HCT116 (cell line): ENCODE data around the gene CXCR6. TPM values are rescaled to one million over a fixed set of nuclear protein-coding genes. Genes with fewer than 3 reads are reported as not detected.

ENCODE experiments used
- ATAC-seq: fragments of 200-7000 bp; cut with Tn5 transposase; 2 replicates; pipeline ENCODE4 v1.9.1; 2020; ENCODE audit warnings: mild to moderate bottlenecking, moderate library complexity
- BruUV-seq: library from RNA; stranded (reverse); fragments of 400-500 nt; replicated peaks from 2 replicates; lab custom pipeline; 2021; lab: Mats Ljungman, UMichigan
- CTCF ChIA-PET: fragments of 300-600 bp; sonication (Branson Sonifier 250); formaldehyde crosslinking; loops from one replicate; lab custom pipeline; 2021; ENCODE audit warnings: antibody characterized with exemption; lab: Charles Lee
- POLR2A ChIA-PET: fragments of 300-600, 350-600 bp; sonication (Branson Sonifier 250); formaldehyde crosslinking; loops from one replicate; lab custom pipeline; 2021; ENCODE audit warnings: antibody characterized with exemption; lab: Charles Lee
- RAD21 ChIA-PET, 2 experiments: fragments of 300-600 bp; sonication (Branson Sonifier 250); formaldehyde crosslinking; loops; one replicate each; lab custom pipeline; 2023; ENCODE audit warnings: low total read pairs in 2 of 2; ENCODE audit not compliant: uncharacterized antibody in 2 of 2, unreplicated experiment in 2 of 2, low non-redundant PET in 1 of 2; lab: Charles Lee
- DNase-seq: peaks from one replicate; pipeline ENCODE4 v3.0.0-alpha.2; 2010; ENCODE audit warnings: low read depth, low spot score
- H2AFZ ChIP-seq: fragments of 200-600 bp; shearing (Covaris generic), sonication (generic); 2 replicates; pipeline ENCODE4 v1.6.1; 2017; ENCODE audit warnings: low read depth, mixed run types, mixed read lengths, antibody characterized with exemption, low read length; ENCODE audit not compliant: poor library complexity, severe bottlenecking
- H3K27ac ChIP-seq: 2 replicates; pipeline ENCODE4 v1.5.1; 2012; ENCODE audit warnings: low read depth, low read length
- H3K27me3 ChIP-seq: fragments of 200-600 bp; sonication (generic); 2 replicates; pipeline ENCODE4 v1.6.1; 2016; ENCODE audit warnings: mixed run types, low read length, mixed read lengths; ENCODE audit not compliant: insufficient read depth
- H3K36me3 ChIP-seq, 2 experiments: fragments of 200-500 bp in 1 of 2; fragments of 200-600 bp in 1 of 2; sonication (Bioruptor generic) in 1 of 2; sonication (generic) in 1 of 2; 2 replicates each; pipeline versions ENCODE4 v1.5.1 to v1.6.1; 2014 to 2016; ENCODE audit warnings: low read length in 2 of 2, inconsistent platforms in 1 of 2, mixed read lengths in 1 of 2, mixed run types in 1 of 2; ENCODE audit not compliant: insufficient read depth in 2 of 2, control insufficient read depth in 1 of 2
- H3K4me1 ChIP-seq, 2 experiments: fragments of 200-600 bp in 1 of 2; sonication (generic) in 1 of 2; 2 replicates each; pipeline versions ENCODE4 v1.5.1 to v1.6.1; 2012 to 2017; ENCODE audit warnings: low read length in 2 of 2, inconsistent platforms in 1 of 2, mild to moderate bottlenecking in 1 of 2, mixed read lengths in 1 of 2, mixed run types in 1 of 2, moderate library complexity in 1 of 2; ENCODE audit not compliant: insufficient read depth in 2 of 2, control insufficient read depth in 1 of 2
- H3K4me2 ChIP-seq: fragments of 200-600 bp; sonication (generic); 2 replicates; pipeline ENCODE4 v1.6.1; 2017; ENCODE audit warnings: mixed run types, low read length, mixed read lengths
- H3K4me3 ChIP-seq, 2 experiments: fragments of 200-600 bp in 1 of 2; sonication (generic) in 1 of 2; replicated peaks in 1 of 2; 2 replicates each; pipeline ENCODE4 v1.5.1; 2011 to 2016; ENCODE audit warnings: low read length in 2 of 2, control low read depth in 1 of 2, low read depth in 1 of 2, mild to moderate bottlenecking in 1 of 2, mixed read lengths in 1 of 2, mixed run types in 1 of 2
- H3K79me2 ChIP-seq: fragments of 200-600 bp; sonication (generic); 2 replicates; pipeline ENCODE4 v1.6.1; 2017; ENCODE audit warnings: mild to moderate bottlenecking, mixed run types, low read length, moderate library complexity, mixed read lengths; ENCODE audit not compliant: insufficient read depth
- H3K9ac ChIP-seq: fragments of 200-600 bp; sonication (generic); 2 replicates; pipeline ENCODE4 v1.6.1; 2016; ENCODE audit warnings: low read length, mixed read lengths
- H3K9me2 ChIP-seq: fragments of 200-600 bp; sonication (generic), shearing (Covaris generic); 2 replicates; pipeline ENCODE4 v1.6.1; 2017; ENCODE audit warnings: mixed run types, mild to moderate bottlenecking, moderate library complexity; ENCODE audit not compliant: insufficient read depth
- H3K9me3 ChIP-seq, 2 experiments: fragments of 200-500 bp in 1 of 2; fragments of 200-600 bp in 1 of 2; sonication (Bioruptor generic) in 1 of 2; sonication (generic) in 1 of 2; 2 replicates each; pipeline ENCODE4 v1.6.1; 2014 to 2017; ENCODE audit warnings: low read length in 2 of 2, mixed read lengths in 2 of 2, inconsistent platforms in 1 of 2, low read depth in 1 of 2, mild to moderate bottlenecking in 1 of 2, mixed run types in 1 of 2, moderate library complexity in 1 of 2; ENCODE audit not compliant: control insufficient read depth in 1 of 2, insufficient read depth in 1 of 2
- H4K20me1 ChIP-seq: fragments of 200-600 bp; sonication (generic), shearing (Covaris generic); 2 replicates; pipeline ENCODE4 v1.6.1; 2017; ENCODE audit warnings: mixed run types, mild to moderate bottlenecking, moderate library complexity; ENCODE audit not compliant: insufficient read depth
- CTCF ChIP-seq, 3 experiments: fragments of 200-600 bp in 1 of 3; sonication (generic) in 1 of 3; IDR thresholded peaks in 2 of 3; conservative IDR thresholded peaks in 1 of 3; 2 replicates each; pipeline ENCODE4 v1.5.1; 2012 to 2017; ENCODE audit warnings: low read depth in 2 of 3, low read length in 2 of 3, antibody characterized with exemption in 1 of 3, borderline replicate concordance in 1 of 3, control low read depth in 1 of 3, mild to moderate bottlenecking in 1 of 3, mixed read lengths in 1 of 3, mixed run types in 1 of 3, moderate library complexity in 1 of 3; ENCODE audit not compliant: insufficient read depth in 1 of 3
- FOSL1 ChIP-seq: IDR thresholded peaks from 2 replicates; pipeline ENCODE4 v1.6.1; 2012; ENCODE audit warnings: low read depth
- JUND ChIP-seq: IDR thresholded peaks from 2 replicates; pipeline ENCODE4 v1.6.1; 2012
- REST ChIP-seq: IDR thresholded peaks from 2 replicates; pipeline ENCODE4 v1.6.1; 2012; ENCODE audit warnings: low read depth
- SP1 ChIP-seq: IDR thresholded peaks from 2 replicates; pipeline ENCODE4 v1.6.1; 2012; ENCODE audit warnings: low read depth
- YY1 ChIP-seq: IDR thresholded peaks from 2 replicates; pipeline ENCODE4 v1.6.1; 2011; ENCODE audit warnings: low read length, low read depth, moderate library complexity, mild to moderate bottlenecking; ENCODE audit not compliant: insufficient replicate concordance; ENCODE audit errors: extremely low read depth
- ZBTB33 ChIP-seq: IDR thresholded peaks from 2 replicates; pipeline ENCODE4 v1.6.1; 2011; ENCODE audit warnings: mild to moderate bottlenecking, low read length, moderate library complexity; ENCODE audit not compliant: insufficient replicate concordance; ENCODE audit errors: extremely low read depth
- ZNF274 ChIP-seq: fragments of 200-500 bp; sonication (Bioruptor generic); IDR thresholded peaks from 2 replicates; pipeline ENCODE4 v1.6.1; 2014; ENCODE audit warnings: mild to moderate bottlenecking, low read depth, low read length, inconsistent platforms
- intact Hi-C: fragments of 100-400 bp; cut with micrococcal nuclease; formaldehyde crosslinking; loops from 2 replicates; pipeline ENCODE4 v1.10.0; 2022
- total RNA-seq: library from RNA; stranded (reverse); gene quantifications from one replicate; pipeline ENCODE4 v1.2.1, GENCODE V29; 2021; ENCODE audit not compliant: unreplicated experiment

Gene CXCR6
- total RNA-seq, 1 experiment from 2014 or later, result not detected

GRCh38 chr3:45940004-45940780 is 3.1 kb upstream of the CXCR6 start:
- Histone ChIP-seq H3K9me3 (no peaks in the 10 kb centered on the region), H4K20me1 (no peaks in the 10 kb centered on the region), H3K27me3 (no peaks in the 10 kb centered on the region), H3K4me2 (no peak overlapping the region), H3K79me2 (no peaks in the 10 kb centered on the region), H3K36me3 (peaks cover 3 to 6% of the 10 kb centered on the region in 2 experiments; a peak in 1 of 4 replicates), H3K4me1 (peaks cover 0 to 6% of the 10 kb centered on the region in 2 experiments; a peak in 1 of 4 replicates)
- ChIA-PET CTCF (interaction anchor here (1.2 to 2.7 kb wide), 4 partner anchors 138 to 443 kb away, joined by 3 to 38 read pairs (median 14); partner anchors contain the start of gene CCR1), POLR2A (no interaction called here)
- DNase-seq, result no peak
- intact Hi-C loops, result no loop called here
- TF ChIP-seq ZBTB33, result no peak
- TF ChIP-seq, all 23 proteins: peak for 0
- no peak overlapping the region for H2AFZ ChIP-seq
- ATAC-seq, result no peak
- H3K4me3 ChIP-seq, result no peak overlapping the region
- no TSS peak for BruUV-seq
- H3K9ac ChIP-seq, result no peak overlapping the region
- H3K27ac ChIP-seq, result no peak overlapping the region
- H3K9me2 ChIP-seq, result no peaks in the 10 kb centered on the region
- RAD21 ChIA-PET, result interaction anchor here in 1 of 2 experiments (1.7 kb wide), 1 partner anchor 138 kb away, joined by 3 read pairs; no protein-coding TSS in a partner anchor

GRCh38 chr3:45940781-45941365 is 2.4 kb upstream of the CXCR6 start:
- Histone ChIP-seq H3K79me2 (no peaks in the 10 kb centered on the region), H3K36me3 (peaks cover 2 to 3% of the 10 kb centered on the region in 2 experiments; a peak in 1 of 4 replicates), H3K9ac (no peak overlapping the region), H3K27me3 (no peaks in the 10 kb centered on the region), H3K9me2 (no peaks in the 10 kb centered on the region), H4K20me1 (no peaks in the 10 kb centered on the region), H3K4me2 (no peak overlapping the region), H3K4me1 (peaks cover 0 to 6% of the 10 kb centered on the region in 2 experiments; a peak in 1 of 4 replicates), H3K27ac (no peak overlapping the region), H3K9me3 (no peaks in the 10 kb centered on the region), H2AFZ (no peak overlapping the region), H3K4me3 (no peak overlapping the region)
- no TSS peak for BruUV-seq
- ChIA-PET POLR2A (no interaction called here), CTCF (interaction anchor here (1.2 to 2.7 kb wide), 2 partner anchors 137 kb away, joined by 3 to 38 read pairs; no protein-coding TSS in a partner anchor), RAD21 (no interaction called here)
- no peak for ATAC-seq
- intact Hi-C loops, result no loop called here
- DNase-seq, result no peak
- TF ChIP-seq CTCF (IDR thresholded peaks at IDR 0.05 in 2 of 3, conservative IDR thresholded peaks at IDR 0.05 in 1 of 3; ENCODE audit: borderline replicate concordance in 1 of 3, insufficient read depth in 1 of 3, low read depth in 2 of 3, low read length in 2 of 3), result no peak
- no peak for TF ChIP-seq YY1
- TF ChIP-seq FOSL1, result no peak
- no peak for TF ChIP-seq JUND
- no peak for TF ChIP-seq ZNF274
- TF ChIP-seq SP1, result no peak
- no peak for TF ChIP-seq REST
